Naive thymus-derived CD4-positive, alpha-beta T cell (primary cell): ENCODE results near the gene NAALADL2. TPM values are rescaled to one million over a fixed set of nuclear protein-coding genes. Genes with fewer than 3 reads are reported as not detected.

Experiments
- ATAC-seq: fragments of 150-1000 bp; cut with Tn5 transposase; 2 replicates; pipeline ENCODE4 v1.10.0; 2021; ENCODE audit warnings: mild to moderate bottlenecking, moderate library complexity
- CTCF ChIA-PET: fragments of 350-600 bp; sonication (Branson Sonifier 250); formaldehyde crosslinking; loops from one replicate; lab custom pipeline; 2021; ENCODE audit warnings: antibody characterized with exemption; lab: Charles Lee
- POLR2A ChIA-PET: fragments of 350-600 bp; sonication (Branson Sonifier 250); formaldehyde crosslinking; loops from one replicate; lab custom pipeline; 2021; ENCODE audit warnings: antibody characterized with exemption, inconsistent platforms; lab: Charles Lee
- DNase-seq, 9 donors: peaks; one replicate each; pipeline versions ENCODE4 v3.0.0 to v3.0.0-alpha.2; 2020 to 2022; ENCODE audit warnings: mixed read lengths in 1 of 9
- H3K27ac ChIP-seq: one replicate; pipeline ENCODE4 v1.7.0; 2013; ENCODE audit warnings: mild to moderate bottlenecking, low read depth, low read length, moderate library complexity
- H3K27me3 ChIP-seq, 2 donors: one replicate each; pipeline ENCODE4 v1.7.0; 2013; ENCODE audit warnings: low read length in 2 of 2, mild to moderate bottlenecking in 2 of 2, moderate library complexity in 2 of 2; ENCODE audit not compliant: control insufficient read depth in 2 of 2, insufficient read depth in 2 of 2
- H3K36me3 ChIP-seq, 3 experiments: 1 replicate in 2 of 3; 2 replicates in 1 of 3; pipeline ENCODE4 v1.7.0; 2013; ENCODE audit warnings: low read length in 3 of 3, mild to moderate bottlenecking in 3 of 3, moderate library complexity in 1 of 3; ENCODE audit not compliant: insufficient read depth in 3 of 3, control insufficient read depth in 2 of 3
- H3K4me1 ChIP-seq, 2 donors: one replicate each; pipeline ENCODE4 v1.7.0; 2013; ENCODE audit warnings: low read length in 2 of 2, mild to moderate bottlenecking in 2 of 2, moderate library complexity in 1 of 2; ENCODE audit not compliant: control insufficient read depth in 2 of 2, insufficient read depth in 2 of 2
- H3K4me3 ChIP-seq: 2 replicates; pipeline ENCODE4 v1.7.0; 2013; ENCODE audit warnings: mild to moderate bottlenecking, low read length
- H3K9me3 ChIP-seq, 3 experiments: 1 replicate in 2 of 3; 2 replicates in 1 of 3; pipeline ENCODE4 v1.7.0; 2013; ENCODE audit warnings: low read length in 3 of 3; ENCODE audit not compliant: control insufficient read depth in 2 of 3
- H3K27ac Mint-ChIP-seq, 9 donors: one replicate each; pipeline ENCODE4 v1.8.0; 2020 to 2022; ENCODE audit warnings: mixed read lengths in 9 of 9, mild to moderate bottlenecking in 8 of 9, moderate library complexity in 5 of 9, inconsistent platforms in 2 of 9
- H3K27me3 Mint-ChIP-seq, 5 donors: one replicate each; pipeline ENCODE4 v1.8.0; 2021 to 2022; ENCODE audit warnings: mixed read lengths in 5 of 5, mild to moderate bottlenecking in 1 of 5
- H3K36me3 Mint-ChIP-seq, 5 donors: one replicate each; pipeline ENCODE4 v1.8.0; 2020 to 2022; ENCODE audit warnings: mixed read lengths in 5 of 5, mild to moderate bottlenecking in 3 of 5, inconsistent platforms in 1 of 5
- H3K4me1 Mint-ChIP-seq, 7 donors: one replicate each; pipeline ENCODE4 v1.8.0; 2020 to 2022; ENCODE audit warnings: mixed read lengths in 7 of 7, mild to moderate bottlenecking in 3 of 7, inconsistent platforms in 1 of 7
- H3K4me3 Mint-ChIP-seq, 10 donors: one replicate each; pipeline ENCODE4 v1.8.0; 2020 to 2022; ENCODE audit warnings: mild to moderate bottlenecking in 10 of 10, mixed read lengths in 10 of 10, moderate library complexity in 6 of 10, inconsistent platforms in 2 of 10
- H3K9me3 Mint-ChIP-seq, 11 donors: one replicate each; pipeline ENCODE4 v1.8.0; 2020 to 2022; ENCODE audit warnings: mixed read lengths in 11 of 11, mild to moderate bottlenecking in 4 of 11, inconsistent platforms in 1 of 11, moderate library complexity in 1 of 11
- intact Hi-C, 2 donors: fragments of 100-400 bp; cut with micrococcal nuclease; formaldehyde crosslinking; loops; one replicate each; pipeline ENCODE4 v1.15.1; 2023
- polyA plus RNA-seq, 2 donors: library from polyadenylated mRNA; unstranded; fragments of 300-500 nt; fragmentation: Illumina TruSeq; gene quantifications; one replicate each; pipeline ENCODE4 v1.2.3, GENCODE V29; 2021
- total RNA-seq, 6 experiments: library from RNA in 5 of 6; stranded (reverse) in 5 of 6; gene quantifications; 1 replicate in 5 of 6; 2 replicates in 1 of 6; pipeline ENCODE4 v1.2.3 and lab custom pipeline; 2021 to 2026

The NAALADL2 gene
- total and polyA plus RNA-seq, 7 experiments from 2014 or later = 0.76 to 1.4 TPM; not detected in 5

GRCh38 chr3:175246766-175247165 lies 387.6 kb downstream of the NAALADL2 start:
- Mint-ChIP-seq H3K36me3 (no peaks in the 10 kb centered on the region), H3K27ac (no peak overlapping the region), H3K9me3 (peaks cover 0 to 5% (median 0%) of the 10 kb centered on the region in 11 donors), H3K4me1 (no peaks in the 10 kb centered on the region), H3K27me3 (no peaks in the 10 kb centered on the region), H3K4me3 (no peak overlapping the region)
- no peaks in the 10 kb centered on the region for H3K27me3 ChIP-seq
- H3K4me3 ChIP-seq = no peak overlapping the region
- ATAC-seq (no peak), DNase-seq (no peak)
- POLR2A ChIA-PET = no interaction called here
- H3K9me3 ChIP-seq = no peaks in the 10 kb centered on the region
- H3K36me3 ChIP-seq = no peaks in the 10 kb centered on the region
- H3K27ac ChIP-seq = no peak overlapping the region
- no peaks in the 10 kb centered on the region for H3K4me1 ChIP-seq
- CTCF ChIA-PET = no interaction called here
- intact Hi-C loops = no loop called here

- intact Hi-C loops = no loop called here
- ATAC-seq (no peak), DNase-seq (no peak)
- Histone ChIP-seq H3K4me1 (no peaks in the 10 kb centered on the region), H3K36me3 (no peaks in the 10 kb centered on the region), H3K9me3 (no peaks in the 10 kb centered on the region), H3K4me3 (no peak overlapping the region), H3K27ac (no peak overlapping the region), H3K27me3 (no peaks in the 10 kb centered on the region)
- POLR2A ChIA-PET = interaction anchor here (0.6 kb wide), 1 partner anchor 1146 kb away, joined by 4 read pairs; no protein-coding TSS in a partner anchor
- Mint-ChIP-seq H3K4me3 (no peak overlapping the region), H3K36me3 (no peaks in the 10 kb centered on the region), H3K4me1 (no peaks in the 10 kb centered on the region), H3K27me3 (no peaks in the 10 kb centered on the region), H3K9me3 (peaks cover 0 to 6% (median 0%) of the 10 kb centered on the region in 11 donors), H3K27ac (no peak overlapping the region)
- CTCF ChIA-PET = no interaction called here
These were observed 388.5 kb downstream of the NAALADL2 start for GRCh38 chr3:175247629-175248028.

- H3K36me3 Mint-ChIP-seq = no peaks in the 10 kb centered on the region
- no peak overlapping the region for H3K4me3 ChIP-seq
- intact Hi-C loops = no loop called here
- no peaks in the 10 kb centered on the region for H3K9me3 ChIP-seq
- H3K27me3 ChIP-seq = no peaks in the 10 kb centered on the region
- H3K27ac Mint-ChIP-seq = no peak overlapping the region
- POLR2A ChIA-PET = no interaction called here
- H3K4me1 Mint-ChIP-seq = no peaks in the 10 kb centered on the region
- CTCF ChIA-PET = no interaction called here
- DNase-seq (no peak), ATAC-seq (no peak)
- no peak overlapping the region for H3K27ac ChIP-seq
- H3K4me3 Mint-ChIP-seq = no peak overlapping the region
- H3K4me1 ChIP-seq = no peaks in the 10 kb centered on the region
- H3K27me3 Mint-ChIP-seq = no peaks in the 10 kb centered on the region
- peaks cover 0 to 7% (median 0%) of the 10 kb centered on the region in 11 donors for H3K9me3 Mint-ChIP-seq
- no peaks in the 10 kb centered on the region for H3K36me3 ChIP-seq
These were observed 389.7 kb downstream of the NAALADL2 start for GRCh38 chr3:175248832-175249231.

GRCh38 chr3:175255698-175256097 lies 396.6 kb downstream of the NAALADL2 start:
- Mint-ChIP-seq H3K36me3 (no peaks in the 10 kb centered on the region), H3K27me3 (no peaks in the 10 kb centered on the region), H3K27ac (no peak overlapping the region), H3K4me3 (no peak overlapping the region), H3K9me3 (peaks cover 0 to 11% (median 0%) of the 10 kb centered on the region in 11 donors), H3K4me1 (no peaks in the 10 kb centered on the region)
- ATAC-seq (no peak), DNase-seq (no peak)
- Histone ChIP-seq H3K27ac (no peak overlapping the region), H3K27me3 (no peaks in the 10 kb centered on the region), H3K9me3 (no peaks in the 10 kb centered on the region), H3K4me3 (no peak overlapping the region), H3K4me1 (no peaks in the 10 kb centered on the region), H3K36me3 (no peaks in the 10 kb centered on the region)
- ChIA-PET POLR2A (no interaction called here), CTCF (no interaction called here)
- intact Hi-C loops = no loop called here

GRCh38 chr3:175257123-175257522 lies 398.0 kb downstream of the NAALADL2 start:
- Mint-ChIP-seq H3K9me3 (peaks cover 0 to 10% (median 0%) of the 10 kb centered on the region in 11 donors), H3K36me3 (no peaks in the 10 kb centered on the region), H3K4me3 (no peak overlapping the region), H3K27me3 (no peaks in the 10 kb centered on the region), H3K4me1 (no peaks in the 10 kb centered on the region), H3K27ac (no peak overlapping the region)
- Histone ChIP-seq H3K36me3 (no peaks in the 10 kb centered on the region), H3K27ac (no peak overlapping the region), H3K27me3 (no peaks in the 10 kb centered on the region), H3K9me3 (no peaks in the 10 kb centered on the region), H3K4me1 (no peaks in the 10 kb centered on the region), H3K4me3 (no peak overlapping the region)
- no peak for ATAC-seq
- DNase-seq = no peak
- ChIA-PET POLR2A (no interaction called here), CTCF (no interaction called here)
- intact Hi-C loops = no loop called here

- peaks cover 0 to 5% (median 0%) of the 10 kb centered on the region in 11 donors for H3K9me3 Mint-ChIP-seq
- Histone ChIP-seq H3K4me1 (no peaks in the 10 kb centered on the region), H3K9me3 (no peaks in the 10 kb centered on the region), H3K27me3 (no peaks in the 10 kb centered on the region), H3K36me3 (no peaks in the 10 kb centered on the region), H3K4me3 (no peak overlapping the region), H3K27ac (no peak overlapping the region)
- no peak overlapping the region for H3K4me3 Mint-ChIP-seq
- ChIA-PET CTCF (no interaction called here), POLR2A (no interaction called here)
- H3K27me3 Mint-ChIP-seq = no peaks in the 10 kb centered on the region
- intact Hi-C loops = no loop called here
- no peaks in the 10 kb centered on the region for H3K36me3 Mint-ChIP-seq
- H3K4me1 Mint-ChIP-seq = no peaks in the 10 kb centered on the region
- no peak overlapping the region for H3K27ac Mint-ChIP-seq
- DNase-seq (no peak), ATAC-seq (no peak)
These were observed 399.6 kb downstream of the NAALADL2 start for GRCh38 chr3:175258763-175259162.

GRCh38 chr3:175260145-175260794 lies 401.1 kb downstream of the NAALADL2 start:
- H3K4me1 ChIP-seq = no peaks in the 10 kb centered on the region
- no peak for DNase-seq

More at GRCh38 chr3:175260145-175260794, 401.1 kb downstream of the NAALADL2 start:
- Mint-ChIP-seq H3K27me3 (no peaks in the 10 kb centered on the region), H3K27ac (no peak overlapping the region), H3K4me1 (no peaks in the 10 kb centered on the region), H3K4me3 (no peak overlapping the region), H3K36me3 (no peaks in the 10 kb centered on the region), H3K9me3 (peaks cover 0 to 5% (median 0%) of the 10 kb centered on the region in 11 donors)
- intact Hi-C loops = no loop called here
- Histone ChIP-seq H3K9me3 (no peaks in the 10 kb centered on the region), H3K27ac (no peak overlapping the region), H3K27me3 (no peaks in the 10 kb centered on the region), H3K4me3 (no peak overlapping the region), H3K36me3 (no peaks in the 10 kb centered on the region)
- ATAC-seq = no peak
- POLR2A ChIA-PET = no interaction called here
- CTCF ChIA-PET = no interaction called here
